Trophoblast cell (in vitro differentiated cells and primary cell): Measurements from ENCODE around the gene ZNF618.

ENCODE experiments used
- DNase-seq, 2 donors: peaks; one replicate each; pipeline ENCODE4 v3.0.0-alpha.2; 2016
- H2AFZ ChIP-seq: 2 replicates; pipeline ENCODE4 v1.6.1; 2013; ENCODE audit warnings: low read length, moderate library complexity, mild to moderate bottlenecking; ENCODE audit not compliant: insufficient read depth, poor library complexity
- H2AK5ac ChIP-seq: 2 replicates; pipeline ENCODE4 v1.6.1; 2013; ENCODE audit warnings: mild to moderate bottlenecking, low read length
- H2BK120ac ChIP-seq: 2 replicates; pipeline ENCODE4 v1.6.1; 2013; ENCODE audit warnings: low read length, mild to moderate bottlenecking, moderate library complexity; ENCODE audit not compliant: insufficient read depth, poor library complexity
- H2BK12ac ChIP-seq: 2 replicates; pipeline ENCODE4 v1.6.1; 2013; ENCODE audit warnings: mild to moderate bottlenecking, low read length, moderate library complexity
- H2BK5ac ChIP-seq: 2 replicates; pipeline ENCODE4 v1.6.1; 2013; ENCODE audit warnings: low read length, low read depth, moderate library complexity, mild to moderate bottlenecking; ENCODE audit not compliant: poor library complexity
- H3K14ac ChIP-seq: 2 replicates; pipeline ENCODE4 v1.6.1; 2013; ENCODE audit warnings: mild to moderate bottlenecking, low read length
- H3K18ac ChIP-seq: 2 replicates; pipeline ENCODE4 v1.6.1; 2013; ENCODE audit warnings: mild to moderate bottlenecking, low read length
- H3K23ac ChIP-seq: 2 replicates; pipeline ENCODE4 v1.6.1; 2013; ENCODE audit warnings: low read length
- H3K27ac ChIP-seq: 2 replicates; pipeline ENCODE4 v1.5.1; 2013; ENCODE audit warnings: low read depth, mild to moderate bottlenecking, inconsistent platforms, low read length, moderate library complexity
- H3K27me3 ChIP-seq: 2 replicates; pipeline ENCODE4 v1.6.1; 2013; ENCODE audit warnings: inconsistent platforms, mild to moderate bottlenecking, low read length, moderate library complexity; ENCODE audit not compliant: insufficient read depth
- H3K36me3 ChIP-seq, 2 experiments: 1 replicate in 1 of 2; 2 replicates in 1 of 2; pipeline ENCODE4 v1.6.1; 2013; ENCODE audit warnings: low read length in 2 of 2, mild to moderate bottlenecking in 2 of 2, moderate library complexity in 1 of 2; ENCODE audit not compliant: insufficient read depth in 2 of 2, control insufficient read depth in 1 of 2
- H3K4ac ChIP-seq: 2 replicates; pipeline ENCODE4 v1.6.1; 2013; ENCODE audit warnings: low read depth, mild to moderate bottlenecking, low read length, moderate library complexity
- H3K4me1 ChIP-seq, 2 experiments: 1 replicate in 1 of 2; 2 replicates in 1 of 2; pipeline ENCODE4 v1.6.1; 2013; ENCODE audit warnings: low read length in 2 of 2, mild to moderate bottlenecking in 2 of 2, moderate library complexity in 1 of 2; ENCODE audit not compliant: insufficient read depth in 2 of 2, control insufficient read depth in 1 of 2
- H3K4me2 ChIP-seq: 2 replicates; pipeline ENCODE4 v1.6.1; 2013; ENCODE audit warnings: inconsistent platforms, mild to moderate bottlenecking, low read length, moderate library complexity
- H3K4me3 ChIP-seq: 2 replicates; pipeline ENCODE4 v1.5.1; 2013; ENCODE audit warnings: mild to moderate bottlenecking, low read depth, low read length, inconsistent platforms
- H3K79me1 ChIP-seq: one replicate; pipeline ENCODE4 v1.6.1; 2013; ENCODE audit warnings: low read length
- H3K79me2 ChIP-seq: 2 replicates; pipeline ENCODE4 v1.6.1; 2013; ENCODE audit warnings: low read length, mild to moderate bottlenecking; ENCODE audit not compliant: control insufficient read depth, insufficient read depth, poor library complexity
- H3K9ac ChIP-seq: 2 replicates; pipeline ENCODE4 v1.6.1; 2013; ENCODE audit warnings: mild to moderate bottlenecking, low read length
- H3K9me3 ChIP-seq: 2 replicates; pipeline ENCODE4 v1.6.1; 2013; ENCODE audit warnings: low read depth, mild to moderate bottlenecking, control low read depth, inconsistent platforms, low read length; ENCODE audit not compliant: insufficient read depth
- H4K12ac ChIP-seq: 2 replicates; pipeline ENCODE4 v1.6.1; 2013; ENCODE audit warnings: low read depth, mild to moderate bottlenecking, low read length, moderate library complexity
- H4K8ac ChIP-seq: 2 replicates; pipeline ENCODE4 v1.6.1; 2013; ENCODE audit warnings: low read depth, mild to moderate bottlenecking, low read length, moderate library complexity
- H4K91ac ChIP-seq: one replicate; pipeline ENCODE4 v1.6.1; 2013; ENCODE audit warnings: low read depth, mild to moderate bottlenecking, low read length, moderate library complexity
- WGBS: extraction: QIAGEN DNeasy Blood & Tissue Kit; methylation state at CpG from one replicate; pipeline ENCODE4 v1.1.7; 2013; ENCODE audit warnings: missing lambda C conversion rate; ENCODE audit not compliant: insufficient read length, insufficient coverage; ENCODE audit errors: extremely low coverage; 5-methylcytosine and 5-hydroxymethylcytosine counted together

Gene ZNF618

GRCh38 chr9:114078021-114078780, 202.1 kb downstream of the ZNF618 start, which contains the start of gene AMBP:
Gene AMBP (minus strand): TSS chr9:114078300. CDS start chr9:114078209, 91 bp downstream.
- no peak within 1 kb of the TSS for H3K4ac ChIP-seq
- peaks cover 3% of the 10 kb centered on the region for H3K9me3 ChIP-seq
- DNase-seq = no peak
- no CpG with 5 or more reads among the region's 16 CpGs for WGBS
- no peak within 1 kb of the TSS for H3K23ac ChIP-seq
- H2BK5ac ChIP-seq = no peak within 1 kb of the TSS
- no peaks in the 10 kb centered on the region for H3K4me1 ChIP-seq
- no peaks in the 10 kb centered on the region for H3K79me1 ChIP-seq
- no peak within 1 kb of the TSS for H2AK5ac ChIP-seq
- no peak within 1 kb of the TSS for H4K91ac ChIP-seq
- H4K8ac ChIP-seq = no peak within 1 kb of the TSS
- no peaks in the 10 kb centered on the region for H3K36me3 ChIP-seq
- H2AFZ ChIP-seq = no peak within 1 kb of the TSS
- no peak within 1 kb of the TSS for H3K9ac ChIP-seq
- H3K14ac ChIP-seq = no peak within 1 kb of the TSS
- H3K27ac ChIP-seq = no peak within 1 kb of the TSS
- no peak within 1 kb of the TSS for H2BK12ac ChIP-seq
- H3K18ac ChIP-seq = no peak within 1 kb of the TSS
- no peak within 1 kb of the TSS for H4K12ac ChIP-seq
- H3K4me2 ChIP-seq = no peak within 1 kb of the TSS
- no peak within 1 kb of the TSS for H2BK120ac ChIP-seq
- H3K79me2 ChIP-seq = no peaks in the 10 kb centered on the region
- H3K4me3 ChIP-seq = no peak within 1 kb of the TSS
- no peaks in the 10 kb centered on the region for H3K27me3 ChIP-seq

- Histone ChIP-seq H2BK5ac (no peak overlapping the region), H3K9ac (no peak overlapping the region), H2BK120ac (no peak overlapping the region), H2AFZ (no peak overlapping the region), H2AK5ac (no peak overlapping the region), H3K9me3 (peaks cover 3% of the 10 kb centered on the region), H3K4ac (no peak overlapping the region), H3K18ac (no peak overlapping the region), H4K91ac (no peak overlapping the region), H3K79me2 (no peaks in the 10 kb centered on the region), H3K4me2 (no peak overlapping the region), H3K23ac (no peak overlapping the region), H4K8ac (no peak overlapping the region), H4K12ac (no peak overlapping the region), H3K79me1 (no peaks in the 10 kb centered on the region), H3K4me1 (no peaks in the 10 kb centered on the region), H3K27me3 (no peaks in the 10 kb centered on the region), H3K14ac (no peak overlapping the region), H3K27ac (no peak overlapping the region), H2BK12ac (no peak overlapping the region), H3K36me3 (no peaks in the 10 kb centered on the region), H3K4me3 (no peak overlapping the region)
- no peak for DNase-seq
- WGBS = no CpG with 5 or more reads among the region's 7 CpGs
These were observed 202.7 kb downstream of the ZNF618 start for GRCh38 chr9:114078781-114079156.

- H3K27me3 ChIP-seq = no peaks in the 10 kb centered on the region
- no peak overlapping the region for H3K23ac ChIP-seq
- no peak overlapping the region for H3K4me2 ChIP-seq
- H4K8ac ChIP-seq = no peak overlapping the region
- H3K9me3 ChIP-seq = peaks cover 3% of the 10 kb centered on the region
- no peak overlapping the region for H3K14ac ChIP-seq
- H3K4ac ChIP-seq = no peak overlapping the region
- no peaks in the 10 kb centered on the region for H3K79me1 ChIP-seq
- no CpG with 5 or more reads among the region's 5 CpGs for WGBS
- H3K4me3 ChIP-seq = no peak overlapping the region
- H3K27ac ChIP-seq = no peak overlapping the region
- no peak overlapping the region for H3K18ac ChIP-seq
- H3K9ac ChIP-seq = no peak overlapping the region
- H3K4me1 ChIP-seq = no peaks in the 10 kb centered on the region
- no peak overlapping the region for H2AFZ ChIP-seq
- no peak overlapping the region for H4K91ac ChIP-seq
- H2BK120ac ChIP-seq = no peak overlapping the region
- no peaks in the 10 kb centered on the region for H3K36me3 ChIP-seq
- no peak overlapping the region for H2BK5ac ChIP-seq
- H2AK5ac ChIP-seq = no peak overlapping the region
- H3K79me2 ChIP-seq = no peaks in the 10 kb centered on the region
- no peak for DNase-seq
- H2BK12ac ChIP-seq = no peak overlapping the region
- no peak overlapping the region for H4K12ac ChIP-seq
These were observed 204.2 kb downstream of the ZNF618 start for GRCh38 chr9:114080195-114080772.

- H3K36me3 ChIP-seq = no peaks in the 10 kb centered on the region
- H2BK120ac ChIP-seq = no peak overlapping the region
- no peak overlapping the region for H2AK5ac ChIP-seq
- no peak overlapping the region for H3K9ac ChIP-seq
- H3K4me2 ChIP-seq = no peak overlapping the region
- no peak overlapping the region for H2AFZ ChIP-seq
- no peak overlapping the region for H3K23ac ChIP-seq
- H3K4ac ChIP-seq = no peak overlapping the region
- no peak overlapping the region for H3K14ac ChIP-seq
- no peak overlapping the region for H4K91ac ChIP-seq
- H4K8ac ChIP-seq = no peak overlapping the region
- H3K27me3 ChIP-seq = no peaks in the 10 kb centered on the region
- H3K79me2 ChIP-seq = no peaks in the 10 kb centered on the region
- no peak overlapping the region for H2BK12ac ChIP-seq
- no peaks in the 10 kb centered on the region for H3K4me1 ChIP-seq
- H3K18ac ChIP-seq = no peak overlapping the region
- no peak overlapping the region for H2BK5ac ChIP-seq
- H3K4me3 ChIP-seq = no peak overlapping the region
- peaks cover 3% of the 10 kb centered on the region for H3K9me3 ChIP-seq
- WGBS = no CpG with 5 or more reads among the region's 7 CpGs
- H4K12ac ChIP-seq = no peak overlapping the region
- no peaks in the 10 kb centered on the region for H3K79me1 ChIP-seq
- DNase-seq = no peak
- H3K27ac ChIP-seq = no peak overlapping the region
These were observed 204.8 kb downstream of the ZNF618 start for GRCh38 chr9:114080773-114081440.
